T-cell (primary cell): ENCODE results near the gene MIR17HG. TPM values are rescaled to one million over a fixed set of nuclear protein-coding genes. Genes with fewer than 3 reads are reported as not detected.
A peak's percentile ranks its signal among the peaks of the same experiment; 100 is the strongest.
"Not testable (repeated sequence)": the region's sequence is repeated elsewhere in the genome, so short reads cannot be mapped to it uniquely, and the experiment has no call there.

Source experiments
- ATAC-seq, 4 experiments: fragments of 200-7000 bp in 3 of 4; fragments of 150-1000 bp in 1 of 4; cut with Tn5 transposase; replicated peaks in 1 of 4; 1 replicate in 3 of 4; 2 replicates in 1 of 4; pipeline ENCODE4 v1.10.0; 2021; ENCODE audit warnings: moderate library complexity in 3 of 4, mild to moderate bottlenecking in 2 of 4, moderate number of reproducible peaks in 1 of 4
- CTCF ChIA-PET, 2 donors: fragments of 300-600 bp; sonication (Branson Sonifier 250); formaldehyde crosslinking; loops; one replicate each; lab custom pipeline; 2022; ENCODE audit warnings: antibody characterized with exemption in 2 of 2; lab: Charles Lee
- POLR2A ChIA-PET, 2 donors: fragments of 300-600 bp; sonication (Branson Sonifier 250); formaldehyde crosslinking; loops; one replicate each; lab custom pipeline; 2022; ENCODE audit warnings: antibody characterized with exemption in 2 of 2; lab: Charles Lee
- DNase-seq, 35 experiments: peaks; one replicate each; pipeline versions ENCODE4 v3.0.0 to v3.0.0-alpha.2; 2013 to 2023
- H3K27ac ChIP-seq: one replicate; pipeline ENCODE4 v1.5.1; 2013; ENCODE audit warnings: low read length
- H3K27me3 ChIP-seq, 2 experiments: replicated peaks in 1 of 2; 1 replicate in 1 of 2; 2 replicates in 1 of 2; pipeline versions ENCODE4 v1.6.1 to v1.7.0; 2013; ENCODE audit warnings: low read length in 1 of 2, mixed read lengths in 1 of 2; ENCODE audit not compliant: control insufficient read depth in 2 of 2, insufficient read depth in 2 of 2; ENCODE audit errors: extremely low read depth in 1 of 2
- H3K36me3 ChIP-seq, 2 donors: 1 replicate in 1 of 2; 2 replicates in 1 of 2; pipeline versions ENCODE4 v1.6.1 to v1.7.0; 2013; ENCODE audit warnings: low read length in 1 of 2; ENCODE audit not compliant: control insufficient read depth in 2 of 2, insufficient read depth in 1 of 2; ENCODE audit errors: extremely low read depth in 1 of 2
- H3K4me1 ChIP-seq, 2 experiments: 1 replicate in 1 of 2; 2 replicates in 1 of 2; pipeline versions ENCODE4 v1.6.1 to v1.7.0; 2013; ENCODE audit warnings: low read length in 2 of 2, mixed read lengths in 1 of 2; ENCODE audit not compliant: insufficient read depth in 2 of 2, control insufficient read depth in 1 of 2; ENCODE audit errors: extremely low read depth in 1 of 2
- H3K4me3 ChIP-seq, 2 donors: 1 replicate in 1 of 2; 2 replicates in 1 of 2; pipeline versions ENCODE4 v1.5.1 to v1.7.0; 2013; ENCODE audit warnings: mild to moderate bottlenecking in 2 of 2, low read length in 1 of 2, moderate library complexity in 1 of 2; ENCODE audit not compliant: control insufficient read depth in 1 of 2; ENCODE audit errors: extremely low read depth in 1 of 2
- H3K9me3 ChIP-seq: 2 replicates; pipeline ENCODE4 v1.7.0; 2013
- H3K27ac Mint-ChIP-seq, 2 donors: one replicate each; pipeline ENCODE4 v1.8.0; 2020 to 2021; ENCODE audit warnings: mild to moderate bottlenecking in 2 of 2, mixed read lengths in 2 of 2
- H3K27me3 Mint-ChIP-seq, 2 donors: one replicate each; pipeline ENCODE4 v1.8.0; 2021 to 2022; ENCODE audit warnings: mixed read lengths in 2 of 2
- H3K36me3 Mint-ChIP-seq: one replicate; pipeline ENCODE4 v1.8.0; 2021; ENCODE audit warnings: mixed read lengths
- H3K4me1 Mint-ChIP-seq, 3 donors: one replicate each; pipeline ENCODE4 v1.8.0; 2020 to 2022; ENCODE audit warnings: mixed read lengths in 3 of 3, mild to moderate bottlenecking in 1 of 3
- H3K4me3 Mint-ChIP-seq, 3 donors: one replicate each; pipeline ENCODE4 v1.8.0; 2020 to 2022; ENCODE audit warnings: mild to moderate bottlenecking in 3 of 3, mixed read lengths in 3 of 3, moderate library complexity in 3 of 3
- H3K9me3 Mint-ChIP-seq, 3 donors: one replicate each; pipeline ENCODE4 v1.8.0; 2020 to 2022; ENCODE audit warnings: mixed read lengths in 3 of 3
- WGBS: methylation state at CpG from one replicate; pipeline ENCODE4 v1.1.5; 2013; ENCODE audit warnings: missing lambda C conversion rate; ENCODE audit not compliant: insufficient coverage; 5-methylcytosine and 5-hydroxymethylcytosine counted together
- total RNA-seq, 35 experiments: library from RNA in 6 of 35; stranded (reverse) in 6 of 35; fragments of 120-200 nt in 1 of 35; gene quantifications; one replicate each; pipeline versions ENCODE4 v1.2.1 to v1.2.4 and lab custom pipeline; 2013 to 2026

The MIR17HG gene
- total RNA-seq, 5 donors from 2014 or later (not counting 1 experiment from before 2014, with no cell fraction given), result 9.4 to 15.1 (median 11.2) TPM

DNA sequence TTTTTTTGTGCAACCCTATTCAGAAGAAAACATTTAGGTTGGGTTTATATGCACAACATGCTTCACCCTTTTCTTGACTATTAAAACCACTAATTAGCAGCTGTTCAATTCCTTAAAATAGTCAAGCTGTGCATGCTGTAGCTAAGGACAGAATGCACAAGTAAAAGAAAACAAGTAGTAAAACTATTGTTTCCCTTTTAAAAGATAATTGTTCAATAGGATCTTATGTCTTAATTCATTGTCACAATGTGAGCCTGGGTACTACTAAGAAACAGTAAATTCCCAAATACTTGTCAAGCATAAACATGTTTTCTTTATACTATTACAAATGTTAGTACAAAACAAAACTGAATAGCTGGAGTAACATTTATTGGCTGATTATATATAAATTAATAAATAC is 32.6 kb upstream of the MIR17HG start:
- Mint-ChIP-seq H3K27ac (no peak overlapping the region), H3K4me1 (peaks cover 5 to 8% (median 8%) of the 10 kb centered on the region in 3 donors), H3K4me3 (no peak overlapping the region), H3K36me3 (no peaks in the 10 kb centered on the region), H3K9me3 (no peaks in the 10 kb centered on the region), H3K27me3 (peaks cover 3 to 25% of the 10 kb centered on the region in 2 donors)
- ChIA-PET CTCF (interaction anchor here (0.6 to 2.8 kb wide), 4 partner anchors 12 to 91 kb away, joined by 3 to 18 read pairs (median 4); no protein-coding TSS in a partner anchor), POLR2A (no interaction called here)
- Histone ChIP-seq H3K36me3 (no peaks in the 10 kb centered on the region), H3K27ac (no peak overlapping the region), H3K9me3 (no peaks in the 10 kb centered on the region), H3K4me1 (no peaks in the 10 kb centered on the region), H3K4me3 (no peak overlapping the region), H3K27me3 (no peaks in the 10 kb centered on the region)
- DNase-seq, result no peak
- ATAC-seq, result no peak

GRCh38 chr13:91318886-91319285 is 28.6 kb upstream of the MIR17HG start:
- ATAC-seq, result no peak

DNA sequence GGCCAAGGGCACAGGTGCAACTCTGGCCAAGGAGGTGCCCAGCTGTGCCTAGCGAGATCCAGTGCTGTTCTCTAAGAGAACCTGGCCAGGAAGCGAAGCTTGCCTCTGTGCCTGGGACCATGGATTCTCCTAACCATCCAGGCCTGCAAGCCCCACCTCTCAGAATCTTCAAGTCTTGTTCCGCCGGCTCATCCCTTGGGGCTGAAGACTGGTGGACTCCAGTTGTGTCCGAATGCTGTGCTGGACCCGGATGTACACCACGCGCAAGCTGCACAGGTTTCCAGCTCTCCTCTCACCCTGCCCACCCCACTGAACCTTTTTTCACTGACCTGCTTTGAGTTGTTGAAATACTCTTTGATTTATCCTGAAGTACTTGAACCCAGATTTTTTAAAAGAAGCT is 27.5 kb upstream of the MIR17HG start:
- ATAC-seq (no peak), DNase-seq (no peak)
- CTCF ChIA-PET, result no interaction called here
- no peaks in the 10 kb centered on the region for H3K36me3 Mint-ChIP-seq
- no peak overlapping the region for H3K27ac ChIP-seq
- H3K4me1 Mint-ChIP-seq, result peaks cover 13 to 16% (median 13%) of the 10 kb centered on the region in 3 donors
- H3K4me3 ChIP-seq, result no peak overlapping the region
- no peaks in the 10 kb centered on the region for H3K27me3 ChIP-seq
- 100% methylated on average over 1 of the region's 8 CpGs for WGBS
- H3K4me3 Mint-ChIP-seq, result no peak overlapping the region
- peaks cover 3 to 13% of the 10 kb centered on the region in 2 donors for H3K27me3 Mint-ChIP-seq
- H3K36me3 ChIP-seq, result no peaks in the 10 kb centered on the region
- no peaks in the 10 kb centered on the region for H3K9me3 Mint-ChIP-seq
- H3K4me1 ChIP-seq, result peaks cover 5 to 6% of the 10 kb centered on the region in 2 experiments
- POLR2A ChIA-PET, result no interaction called here
- H3K9me3 ChIP-seq, result no peaks in the 10 kb centered on the region
- no peak overlapping the region for H3K27ac Mint-ChIP-seq

More at GRCh38 chr13:91318886-91319285, 28.6 kb upstream of the MIR17HG start:
- Mint-ChIP-seq H3K4me1 (peaks cover 13 to 14% (median 13%) of the 10 kb centered on the region in 3 donors), H3K27me3 (peaks cover 3 to 15% of the 10 kb centered on the region in 2 donors), H3K36me3 (no peaks in the 10 kb centered on the region), H3K4me3 (no peak overlapping the region), H3K27ac (no peak overlapping the region), H3K9me3 (no peaks in the 10 kb centered on the region)
- Histone ChIP-seq H3K4me3 (no peak overlapping the region), H3K27ac (no peak overlapping the region), H3K4me1 (peaks cover 5 to 6% of the 10 kb centered on the region in 2 experiments), H3K9me3 (no peaks in the 10 kb centered on the region), H3K27me3 (no peaks in the 10 kb centered on the region), H3K36me3 (no peaks in the 10 kb centered on the region)
- CTCF ChIA-PET, result no interaction called here
- POLR2A ChIA-PET, result no interaction called here
- WGBS, result 82% methylated on average over 6 of the region's 6 CpGs
- DNase-seq, result no peak

- CTCF ChIA-PET, H3K4me3 ChIP-seq, H3K9me3 ChIP-seq, ATAC-seq, DNase-seq, POLR2A ChIA-PET, H3K36me3 ChIP-seq, H3K27me3 ChIP-seq, H3K36me3 Mint-ChIP-seq, H3K27ac ChIP-seq, H3K4me3 Mint-ChIP-seq, H3K9me3 Mint-ChIP-seq, H3K4me1 ChIP-seq, H3K27ac Mint-ChIP-seq: not testable (repeated sequence)
- WGBS, result no CpG with 5 or more reads among the region's 1 CpG
- H3K27me3 Mint-ChIP-seq, result peaks cover 1 to 12% of the 10 kb centered on the region in 2 donors
- peaks cover 13 to 16% (median 13%) of the 10 kb centered on the region in 3 donors for H3K4me1 Mint-ChIP-seq
Measured at GRCh38 chr13:91320990-91321389, 26.5 kb upstream of the MIR17HG start.

GRCh38 chr13:91323349-91323748 is 24.1 kb upstream of the MIR17HG start:
- H3K4me3 ChIP-seq, result no peak overlapping the region
- WGBS, result 100% methylated on average over 1 of the region's 3 CpGs
- H3K27ac ChIP-seq, result no peak overlapping the region
- H3K4me1 Mint-ChIP-seq, result peaks cover 13 to 16% (median 13%) of the 10 kb centered on the region in 3 donors
- ATAC-seq, result peak in 3 of 4 experiments; percentile 73 to 77 (median 75)
- no peaks in the 10 kb centered on the region for H3K27me3 ChIP-seq
- H3K27ac Mint-ChIP-seq, result peak overlapping the region in 1 of 2 donors; percentile 36
- DNase-seq, result peak in 3 of 35 experiments; percentile 4 to 31 (median 13)
- no peaks in the 10 kb centered on the region for H3K27me3 Mint-ChIP-seq
- CTCF ChIA-PET, result interaction anchor here in 1 of 2 donors (1.4 to 1.6 kb wide), 2 partner anchors 10 to 83 kb away, joined by 3 to 6 read pairs; no protein-coding TSS in a partner anchor
- POLR2A ChIA-PET, result no interaction called here
- no peaks in the 10 kb centered on the region for H3K36me3 ChIP-seq
- H3K4me3 Mint-ChIP-seq, result no peak overlapping the region
- H3K9me3 Mint-ChIP-seq, result no peaks in the 10 kb centered on the region
- peaks cover 5 to 6% of the 10 kb centered on the region in 2 experiments for H3K4me1 ChIP-seq
- no peaks in the 10 kb centered on the region for H3K36me3 Mint-ChIP-seq
- no peaks in the 10 kb centered on the region for H3K9me3 ChIP-seq

DNA sequence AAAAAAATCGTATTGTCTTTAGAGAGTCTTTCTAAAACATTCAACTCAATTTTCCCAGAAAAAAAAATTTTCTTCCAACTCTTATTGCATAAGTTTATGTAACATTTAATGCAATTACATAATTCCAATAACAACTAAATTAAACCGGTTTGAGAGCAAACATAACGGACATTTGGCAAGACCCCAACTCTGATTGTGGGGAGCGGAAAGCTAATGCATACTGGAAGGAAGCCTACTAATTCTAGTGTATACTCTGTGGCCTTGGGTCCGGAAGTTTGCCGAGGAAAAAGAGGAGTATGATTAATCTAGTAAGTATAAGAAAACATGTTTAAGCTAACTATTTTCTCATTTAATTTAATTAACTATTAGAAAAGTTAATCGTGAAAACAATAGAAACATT is 21.3 kb upstream of the MIR17HG start:
- Histone ChIP-seq H3K27ac (no peak overlapping the region), H3K4me3 (no peak overlapping the region), H3K4me1 (peaks cover 5 to 6% of the 10 kb centered on the region in 2 experiments), H3K36me3 (no peaks in the 10 kb centered on the region), H3K27me3 (no peaks in the 10 kb centered on the region), H3K9me3 (no peaks in the 10 kb centered on the region)
- H3K4me3 Mint-ChIP-seq, result no peak overlapping the region
- H3K4me1 Mint-ChIP-seq, result peaks cover 13 to 17% (median 13%) of the 10 kb centered on the region in 3 donors
- no CpG with 5 or more reads among the region's 7 CpGs for WGBS
- no peaks in the 10 kb centered on the region for H3K36me3 Mint-ChIP-seq
- CTCF ChIA-PET, result interaction anchor here in 1 of 2 donors (0.9 to 1.1 kb wide), 2 partner anchors 11 to 21 kb away, joined by 3 read pairs; no protein-coding TSS in a partner anchor
- no peak overlapping the region for H3K27ac Mint-ChIP-seq
- POLR2A ChIA-PET, result no interaction called here
- ATAC-seq, result no peak
- H3K27me3 Mint-ChIP-seq, result no peaks in the 10 kb centered on the region
- H3K9me3 Mint-ChIP-seq, result no peaks in the 10 kb centered on the region
- DNase-seq, result no peak
